HepG2 (cell line): Measurements from ENCODE around the gene AXIN2. TPM values are rescaled to one million over a fixed set of nuclear protein-coding genes. Genes with fewer than 3 reads are reported as not detected.

Experiments used
- BCL3 ChIP-seq: sonication (generic); formaldehyde crosslinking; IDR thresholded peaks from 2 replicates; pipeline ENCODE4 v1.5.1; 2020; ENCODE audit warnings: mild to moderate bottlenecking, missing genetic modification reagents, moderate library complexity
- CENPBD1 ChIP-seq: sonication (generic); formaldehyde crosslinking; IDR thresholded peaks from 2 replicates; pipeline ENCODE4 v1.8.0; 2022; ENCODE audit warnings: missing genetic modification reagents, low read depth, mild to moderate bottlenecking, borderline replicate concordance
- FOXA1 ChIP-seq, 2 experiments: fragments of 450-650 bp in 1 of 2; sonication (generic) in 1 of 2; formaldehyde crosslinking in 1 of 2; IDR thresholded peaks; 2 replicates each; pipeline versions ENCODE4 v1.4.0 to v1.6.1; 2016 to 2020; ENCODE audit warnings: missing genetic modification reagents in 1 of 2
- KIAA2018 ChIP-seq: sonication (generic); formaldehyde crosslinking; IDR thresholded peaks from 2 replicates; pipeline ENCODE4 v1.5.0; 2020; ENCODE audit warnings: mild to moderate bottlenecking, missing genetic modification reagents, borderline replicate concordance
- RFX5 ChIP-seq: IDR thresholded peaks from 2 replicates; pipeline ENCODE4 v1.6.1; 2011; ENCODE audit warnings: low read depth, low read length, improper control_type of control experiment
- RXRA ChIP-seq: sonication (generic); formaldehyde crosslinking; IDR thresholded peaks from 2 replicates; pipeline ENCODE4 v1.5.1; 2020; ENCODE audit warnings: missing genetic modification reagents
- SIN3B ChIP-seq: fragments of 150-350 bp; IDR thresholded peaks from 2 replicates; pipeline ENCODE4 v1.6.1; 2014; ENCODE audit warnings: low read length
- TIGD3 ChIP-seq: sonication (generic); formaldehyde crosslinking; IDR thresholded peaks from 2 replicates; pipeline ENCODE4 v1.5.1; 2020; ENCODE audit warnings: mild to moderate bottlenecking, missing genetic modification reagents, borderline replicate concordance
- ZBTB20 ChIP-seq: sonication (generic); formaldehyde crosslinking; IDR thresholded peaks from 2 replicates; pipeline ENCODE4 v1.8.1; 2023; ENCODE audit warnings: missing genetic modification reagents, low read depth, mild to moderate bottlenecking, borderline replicate concordance
- ZNF17 ChIP-seq: sonication (generic); formaldehyde crosslinking; IDR thresholded peaks from 2 replicates; pipeline ENCODE4 v1.5.0; 2020; ENCODE audit warnings: mild to moderate bottlenecking, missing genetic modification reagents
- ZNF510 ChIP-seq: sonication (generic); formaldehyde crosslinking; IDR thresholded peaks from 2 replicates; pipeline ENCODE4 v1.4.0; 2020; ENCODE audit warnings: low read depth, mild to moderate bottlenecking, missing genetic modification reagents
- ZNF784 ChIP-seq: sonication (generic); formaldehyde crosslinking; IDR thresholded peaks from 2 replicates; pipeline ENCODE4 v1.5.1; 2020; ENCODE audit warnings: missing genetic modification reagents, mild to moderate bottlenecking, borderline replicate concordance
- ZZZ3 ChIP-seq: sonication (generic); formaldehyde crosslinking; IDR thresholded peaks from 2 replicates; pipeline ENCODE4 v1.4.0; 2020; ENCODE audit warnings: missing genetic modification reagents, mild to moderate bottlenecking, borderline replicate concordance
- polyA plus RNA-seq, 8 experiments: library from polyadenylated mRNA; depleted of rRNA in 3 of 8; stranded (reverse) in 7 of 8; unstranded in 1 of 8; fragments of >200 nt; fragmentation: Illumina TruSeq in 4 of 8; extraction: Trizol in 4 of 8; gene quantifications; 2 replicates each; pipeline versions ENCODE4 v1.2.1 to v1.2.3, GENCODE V29; 2011 to 2016; ENCODE audit warnings: low read depth in 4 of 8, missing spikeins in 1 of 8, mixed read lengths in 1 of 8; ENCODE audit not compliant: insufficient read depth in 1 of 8
- total RNA-seq, 5 experiments: library from RNA; depleted of rRNA; stranded (reverse); fragments of >200 nt; fragmentation: Illumina TruSeq; extraction: Trizol; gene quantifications; 2 replicates each; pipeline ENCODE4 v1.2.3, GENCODE V29; 2016; ENCODE audit warnings: low read depth in 1 of 5

AXIN2 gene
- total and polyA plus RNA-seq, 2 of the 13 experiments (the other 11 are each of a cell fraction or from before 2014, with no cell fraction given) = 58.6 to 63.4 TPM

GRCh38 chr17:65561452-65562205 lies at the start of gene AXIN2 (continued):
- TF ChIP-seq KIAA2018 (CRISPR knock-in tag) (no peak; the same call in 1 of the 2 replicates), RXRA (CRISPR knock-in tag) (no peak), ZBTB20 (CRISPR knock-in tag) (peak; percentile 95; the same call in 1 of the 2 replicates), TIGD3 (CRISPR knock-in tag) (peak; percentile 39; the same call in 1 of the 2 replicates), ZZZ3 (CRISPR knock-in tag) (0 out of 2 replicates have a peak, but pooled peaks have one; percentile 72), ZNF17 (CRISPR knock-in tag) (0 out of 2 replicates have a peak, but pooled peaks have one; percentile 40), SIN3B (no peak), ZNF510 (CRISPR knock-in tag) (0 out of 2 replicates have a peak, but pooled peaks have one; percentile 88), CENPBD1 (no peak), BCL3 (CRISPR knock-in tag) (peak; percentile 97), ZNF784 (0 out of 2 replicates have a peak, but pooled peaks have one; percentile 78), RFX5 (no peak), FOXA1 (IDR thresholded peaks at IDR 0.05) (no peak), FOXA1 (CRISPR knock-in tag; IDR thresholded peaks at IDR 0.05) (peak; percentile 92)
